SK-N-SH treated with all-trans-retinoic acid at 6 μM for 48 hours (cell line): Measurements from ENCODE around the gene MATR3.

Source experiments
- ARNTL ChIP-seq: fragments of 450-650 bp; formaldehyde crosslinking; IDR thresholded peaks from 2 replicates; pipeline ENCODE4 v1.5.0; 2020; ENCODE audit warnings: low read depth, mild to moderate bottlenecking, moderate library complexity, borderline replicate concordance
- BACH2 ChIP-seq: fragments of 250-450 bp; sonication (Bioruptor Pico); IDR thresholded peaks from 2 replicates; pipeline ENCODE4 v1.9.0; 2021; ENCODE audit warnings: mild to moderate bottlenecking, borderline replicate concordance
- CSDC2 ChIP-seq: fragments of 250-450 bp; sonication (Bioruptor Pico); IDR thresholded peaks from 2 replicates; pipeline ENCODE4 v1.5.0; 2020; ENCODE audit warnings: mild to moderate bottlenecking, moderate library complexity
- OSR1 ChIP-seq: fragments of 250-450 bp; sonication (Bioruptor Pico); IDR thresholded peaks from 2 replicates; pipeline ENCODE4 v1.8.0; 2022; ENCODE audit warnings: moderate library complexity, mild to moderate bottlenecking, inconsistent platforms
- RARB ChIP-seq: fragments of 250-450 bp; sonication (Bioruptor Pico); IDR thresholded peaks from 2 replicates; pipeline ENCODE4 v1.8.0; 2021; ENCODE audit warnings: mild to moderate bottlenecking, moderate library complexity
- TCF4 ChIP-seq: fragments of 250-450 bp; sonication (Bioruptor Pico); IDR thresholded peaks from 2 replicates; pipeline ENCODE4 v1.8.0; 2021; ENCODE audit warnings: mild to moderate bottlenecking, moderate library complexity, borderline replicate concordance
- TOX ChIP-seq: fragments of 250-450 bp; sonication (Bioruptor Pico); IDR thresholded peaks from 2 replicates; pipeline ENCODE4 v1.8.0; 2021; ENCODE audit warnings: mild to moderate bottlenecking, moderate library complexity, borderline replicate concordance
- ZFP3 ChIP-seq: fragments of 250-450 bp; sonication (Bioruptor Pico); IDR thresholded peaks from 2 replicates; pipeline ENCODE4 v1.5.0; 2020; ENCODE audit warnings: mild to moderate bottlenecking, moderate library complexity
- ZNF8 ChIP-seq: fragments of 450-650 bp; formaldehyde crosslinking; IDR thresholded peaks from 2 replicates; pipeline ENCODE4 v1.5.0; 2020; ENCODE audit warnings: mild to moderate bottlenecking, moderate library complexity
- TF ChIP-seq, protein P1 (sequence below): fragments of 250-450 bp; sonication (Bioruptor Pico); IDR thresholded peaks from 2 replicates; pipeline ENCODE4 v1.8.0; 2020; ENCODE audit warnings: mild to moderate bottlenecking, moderate library complexity, borderline replicate concordance

DNA sequence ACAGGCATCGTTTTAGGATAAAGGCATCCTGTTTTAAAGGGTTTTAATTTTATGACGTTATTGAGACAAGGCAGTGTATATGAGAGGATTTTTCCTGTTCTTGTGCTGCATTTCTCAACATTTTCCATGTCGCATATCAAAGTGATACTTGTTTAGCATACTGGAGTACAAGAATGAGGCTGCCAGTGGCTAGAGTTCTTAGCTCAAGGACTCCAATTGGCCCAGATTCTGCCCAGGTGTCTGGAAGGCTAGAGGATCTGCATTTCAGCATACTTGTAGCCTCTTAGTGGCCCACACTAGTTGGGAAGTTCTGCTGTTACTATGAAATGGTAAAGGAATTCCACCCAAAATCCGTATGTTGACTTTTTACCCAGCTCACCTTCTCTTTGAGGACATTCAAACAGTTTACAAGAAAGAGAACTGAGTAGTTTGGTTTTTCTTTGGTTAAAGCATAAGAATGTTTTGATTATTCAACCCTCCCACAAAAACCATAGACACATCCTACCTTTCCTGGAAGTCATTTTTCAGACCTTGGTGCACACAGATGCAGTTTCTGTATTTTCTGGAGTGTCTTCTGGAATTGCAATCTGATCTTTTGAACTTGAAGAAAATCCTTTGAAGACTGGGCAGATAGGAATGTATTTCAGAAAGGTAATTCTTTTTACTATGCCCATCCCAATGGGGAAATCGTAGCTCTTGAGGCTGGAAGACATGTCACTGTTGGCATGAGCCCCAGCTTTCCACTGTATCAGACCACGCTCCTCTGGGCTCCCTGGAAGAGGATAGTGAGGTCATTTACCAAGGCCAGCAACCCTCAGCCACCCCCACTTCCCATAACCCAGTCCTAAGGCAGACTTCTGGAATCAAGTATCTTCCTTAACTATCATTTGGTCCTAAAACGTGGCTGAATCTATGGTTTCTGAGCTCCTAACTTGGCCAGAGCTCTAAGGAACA, 78.2 kb downstream of the MATR3 start:
- no peak for TF ChIP-seq TOX (CRISPR knock-in tag)
- TF ChIP-seq, protein P1, sequence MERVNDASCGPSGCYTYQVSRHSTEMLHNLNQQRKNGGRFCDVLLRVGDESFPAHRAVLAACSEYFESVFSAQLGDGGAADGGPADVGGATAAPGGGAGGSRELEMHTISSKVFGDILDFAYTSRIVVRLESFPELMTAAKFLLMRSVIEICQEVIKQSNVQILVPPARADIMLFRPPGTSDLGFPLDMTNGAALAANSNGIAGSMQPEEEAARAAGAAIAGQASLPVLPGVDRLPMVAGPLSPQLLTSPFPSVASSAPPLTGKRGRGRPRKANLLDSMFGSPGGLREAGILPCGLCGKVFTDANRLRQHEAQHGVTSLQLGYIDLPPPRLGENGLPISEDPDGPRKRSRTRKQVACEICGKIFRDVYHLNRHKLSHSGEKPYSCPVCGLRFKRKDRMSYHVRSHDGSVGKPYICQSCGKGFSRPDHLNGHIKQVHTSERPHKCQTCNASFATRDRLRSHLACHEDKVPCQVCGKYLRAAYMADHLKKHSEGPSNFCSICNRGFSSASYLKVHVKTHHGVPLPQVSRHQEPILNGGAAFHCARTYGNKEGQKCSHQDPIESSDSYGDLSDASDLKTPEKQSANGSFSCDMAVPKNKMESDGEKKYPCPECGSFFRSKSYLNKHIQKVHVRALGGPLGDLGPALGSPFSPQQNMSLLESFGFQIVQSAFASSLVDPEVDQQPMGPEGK (CRISPR knock-in tag): no peak
- no peak for TF ChIP-seq OSR1 (CRISPR knock-in tag)
- no peak for TF ChIP-seq BACH2 (CRISPR knock-in tag)
- no peak for TF ChIP-seq ARNTL (CRISPR knock-in tag)
- TF ChIP-seq RARB (CRISPR knock-in tag): no peak
- no peak for TF ChIP-seq ZFP3
- TF ChIP-seq CSDC2: no peak
- no peak for TF ChIP-seq TCF4 (CRISPR knock-in tag)
- TF ChIP-seq ZNF8: no peak
